ENCODE data around the gene TUBB6. TPM values are rescaled to one million over a fixed set of nuclear protein-coding genes. Genes with fewer than 3 reads are reported as not detected.

The TUBB6 gene
- total RNA-seq, 4 donors from 2014 or later, result 599 to 1,574 (median 1,002) TPM

- H3K27ac ChIP-seq (replicated peaks in 1 of 4), result peak overlapping the region; percentile 81 to 95 (median 86)
- intact Hi-C loops (cut with DNase I), result no loop called here
These were observed 19.7 kb upstream of the TUBB6 start for GRCh38 chr18:12288403-12288755.

GRCh38 chr18:12290086-12290485 is 18.0 kb upstream of the TUBB6 start:
- intact Hi-C loops (cut with DNase I), result no loop called here
- no peak for DNase-seq (ENCODE audit: extremely low spot score)
- no peak overlapping the region for H3K27ac ChIP-seq (replicated peaks in 1 of 4)

More at GRCh38 chr18:12288403-12288755, 19.7 kb upstream of the TUBB6 start:
- TF ChIP-seq POLR2A (IDR thresholded peaks at IDR 0.05; ENCODE audit: low read depth) (no peak), EP300 (IDR thresholded peaks at IDR 0.05) (no peak), CTCF (IDR thresholded peaks at IDR 0.05) (no peak), POLR2AphosphoS5 (IDR thresholded peaks at IDR 0.05) (no peak)
- Histone ChIP-seq H3K4me3 (peak overlapping the region; percentile 52 to 72 (median 56)), H3K27me3 (peaks cover 0 to 4% (median 0%) of the 10 kb centered on the region in 4 donors), H3K36me3 (no peaks in the 10 kb centered on the region), H3K4me1 (peaks cover 16 to 25% (median 24%) of the 10 kb centered on the region in 4 donors), H3K9me3 (no peaks in the 10 kb centered on the region)
- no peak for DNase-seq (ENCODE audit: extremely low spot score)
- WGBS, result 20% methylated on average over 10 of the region's 10 CpGs

GRCh38 chr18:12291161-12291560 is 16.9 kb upstream of the TUBB6 start:
- no peaks in the 10 kb centered on the region for H3K9me3 ChIP-seq
- WGBS, result 86% methylated on average over 6 of the region's 6 CpGs
- no peak overlapping the region for H3K4me3 ChIP-seq
- H3K27me3 ChIP-seq, result peaks cover 0 to 4% (median 0%) of the 10 kb centered on the region in 4 donors
- TF ChIP-seq EP300 (IDR thresholded peaks at IDR 0.05) (no peak), CTCF (IDR thresholded peaks at IDR 0.05) (no peak), POLR2A (IDR thresholded peaks at IDR 0.05; ENCODE audit: low read depth) (no peak), POLR2AphosphoS5 (IDR thresholded peaks at IDR 0.05) (no peak)
- no peaks in the 10 kb centered on the region for H3K36me3 ChIP-seq
- intact Hi-C loops (cut with DNase I), result no loop called here
- no peak for DNase-seq (ENCODE audit: extremely low spot score)
- H3K4me1 ChIP-seq, result peaks cover 16 to 25% (median 24%) of the 10 kb centered on the region in 4 donors
- H3K27ac ChIP-seq (replicated peaks in 1 of 4), result no peak overlapping the region

More at GRCh38 chr18:12290086-12290485, 18.0 kb upstream of the TUBB6 start:
- Histone ChIP-seq H3K36me3 (no peaks in the 10 kb centered on the region), H3K9me3 (no peaks in the 10 kb centered on the region), H3K4me3 (no peak overlapping the region), H3K27me3 (peaks cover 0 to 4% (median 0%) of the 10 kb centered on the region in 4 donors), H3K4me1 (peaks cover 16 to 25% (median 24%) of the 10 kb centered on the region in 4 donors)
- 100% methylated on average over 1 of the region's 2 CpGs for WGBS
- TF ChIP-seq EP300 (IDR thresholded peaks at IDR 0.05), result no peak
- TF ChIP-seq POLR2AphosphoS5 (IDR thresholded peaks at IDR 0.05), result no peak
- no peak for TF ChIP-seq CTCF (IDR thresholded peaks at IDR 0.05)
- TF ChIP-seq POLR2A (IDR thresholded peaks at IDR 0.05; ENCODE audit: low read depth), result no peak

GRCh38 chr18:12291690-12292089 is 16.4 kb upstream of the TUBB6 start:
- TF ChIP-seq EP300 (IDR thresholded peaks at IDR 0.05), result no peak
- no peak for TF ChIP-seq POLR2A (IDR thresholded peaks at IDR 0.05; ENCODE audit: low read depth)
- TF ChIP-seq CTCF (IDR thresholded peaks at IDR 0.05), result no peak
- no peak for TF ChIP-seq POLR2AphosphoS5 (IDR thresholded peaks at IDR 0.05)
- intact Hi-C loops (cut with DNase I), result no loop called here
- H3K9me3 ChIP-seq, result no peaks in the 10 kb centered on the region
- no peak for DNase-seq (ENCODE audit: extremely low spot score)
- no peaks in the 10 kb centered on the region for H3K36me3 ChIP-seq
- WGBS, result 89% methylated on average over 14 of the region's 14 CpGs
- H3K4me3 ChIP-seq, result no peak overlapping the region
- H3K4me1 ChIP-seq, result peaks cover 16 to 25% (median 24%) of the 10 kb centered on the region in 4 donors
- peaks cover 0 to 4% (median 0%) of the 10 kb centered on the region in 4 donors for H3K27me3 ChIP-seq
- no peak overlapping the region for H3K27ac ChIP-seq (replicated peaks in 1 of 4)

- no peak overlapping the region for H3K27ac ChIP-seq (replicated peaks in 1 of 4)
- no peak overlapping the region for H3K4me3 ChIP-seq
- WGBS, result 67% methylated on average over 10 of the region's 11 CpGs
- H3K27me3 ChIP-seq, result no peaks in the 10 kb centered on the region
- no peak for TF ChIP-seq CTCF (IDR thresholded peaks at IDR 0.05)
- no peak for TF ChIP-seq EP300 (IDR thresholded peaks at IDR 0.05)
- no peak for TF ChIP-seq POLR2AphosphoS5 (IDR thresholded peaks at IDR 0.05)
- TF ChIP-seq POLR2A (IDR thresholded peaks at IDR 0.05; ENCODE audit: low read depth), result no peak
- peaks cover 4 to 6% (median 5%) of the 10 kb centered on the region in 4 donors for H3K4me1 ChIP-seq
- no peak for DNase-seq (ENCODE audit: extremely low spot score)
- H3K9me3 ChIP-seq, result no peaks in the 10 kb centered on the region
- H3K36me3 ChIP-seq, result no peaks in the 10 kb centered on the region
- intact Hi-C loops (cut with DNase I), result no loop called here
These were observed 14.2 kb upstream of the TUBB6 start for GRCh38 chr18:12293831-12294230.

All from esophagus muscularis mucosa (tissue), 4 donors.